A549 treated with ZK216348 at 1 μM for 4 hours (cell line): ENCODE data around the gene SH2D1B. TPM values are rescaled to one million over a fixed set of nuclear protein-coding genes. Genes with fewer than 3 reads are reported as not detected.

Experiments used
- total RNA-seq: library from RNA; stranded (reverse); fragments of 200-300 nt; extraction: Qiagen RNA extraction; gene quantifications from 5 replicates; pipeline ENCODE4 v1.2.3, GENCODE V29; 2022; ENCODE audit warnings: low read depth

SH2D1B gene, protein sequence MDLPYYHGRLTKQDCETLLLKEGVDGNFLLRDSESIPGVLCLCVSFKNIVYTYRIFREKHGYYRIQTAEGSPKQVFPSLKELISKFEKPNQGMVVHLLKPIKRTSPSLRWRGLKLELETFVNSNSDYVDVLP
- 0.08 to 0.18 TPM (median 0.09 TPM) in 5 replicates for total RNA-seq

DNA sequence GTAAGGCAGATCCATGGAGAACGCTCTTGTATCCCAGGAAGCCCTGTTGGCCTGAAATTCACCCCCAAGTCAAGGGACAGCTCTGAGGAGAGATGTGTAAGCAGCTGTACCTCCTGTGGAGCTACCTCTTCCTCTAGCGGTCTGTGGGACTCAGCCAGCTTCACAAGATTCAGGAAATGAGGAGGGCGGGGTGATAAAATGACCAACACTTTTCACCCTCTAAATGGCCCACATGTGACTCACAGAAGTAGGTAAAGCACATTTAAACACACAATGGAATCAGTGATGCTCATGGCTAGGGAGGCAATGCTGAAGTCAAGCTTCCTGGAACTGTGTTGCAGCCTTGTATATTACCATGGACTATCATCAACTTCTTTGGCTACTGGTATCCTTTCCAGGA, at the start of gene SH2D1B:
TSS of gene SH2D1B (minus strand) at position 135 of the 400 bp plus-strand sequence. CDS start at position 15, 120 bp downstream.

DNA sequence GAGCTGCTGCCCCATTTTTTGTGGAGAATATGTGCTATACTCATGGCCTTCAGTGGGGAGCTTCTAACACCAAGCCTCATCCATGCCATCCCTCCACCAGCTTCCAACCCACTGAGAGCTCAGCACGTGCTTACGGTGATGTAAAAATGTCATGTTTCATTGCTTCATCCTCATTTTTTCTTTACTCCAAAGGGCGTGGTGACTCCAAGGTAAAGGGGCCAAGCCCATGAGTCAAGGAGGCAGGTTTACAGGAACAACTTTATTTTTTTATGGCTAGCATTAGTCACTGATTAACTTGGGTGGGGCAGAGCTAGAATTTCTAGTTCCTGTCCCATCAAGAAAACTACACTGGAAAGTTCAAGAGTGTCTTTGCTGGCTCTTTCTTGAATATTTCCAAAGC, 30.6 kb downstream of the SH2D1B start, which contains the start of gene C1orf226:
TSS of gene C1orf226 (plus strand) at position 346 of the 400 bp plus-strand sequence. CDS start 174 bp downstream, outside the sequence.

DNA sequence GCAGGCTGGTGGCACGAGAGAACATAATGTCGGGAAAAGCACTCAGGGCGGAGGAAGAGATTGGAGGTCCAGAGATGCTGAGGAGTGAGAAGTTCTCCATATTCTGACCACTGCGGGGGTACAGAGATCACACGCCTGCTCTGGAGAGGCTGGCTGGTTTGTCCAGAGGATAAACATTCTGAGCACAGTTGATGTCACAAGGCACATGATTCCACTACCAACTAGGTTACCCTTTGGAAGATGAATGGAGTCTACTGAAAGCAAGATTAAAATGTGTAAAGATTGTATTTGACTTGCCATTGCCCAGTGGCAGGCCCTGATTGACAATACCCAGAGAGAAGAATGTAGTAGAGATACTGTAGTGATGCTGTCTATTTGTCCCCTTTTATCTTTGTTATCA, 35.2 kb downstream of the SH2D1B start, which contains the start of gene SPATA46:
TSS of gene SPATA46 (minus strand) at position 164 of the 400 bp plus-strand sequence. CDS start at position 100, 64 bp downstream.

Other genes starting within 250 kb of the SH2D1B start
- not detected in 5 replicates for gene SPATA46, start 35.3 kb downstream of the SH2D1B start, total RNA-seq
- 0.42 to 0.91 TPM (median 0.75 TPM) in 5 replicates for gene C1orf226, start 30.4 kb downstream of the SH2D1B start, total RNA-seq
- 7.4 to 23.1 TPM (median 18.0 TPM) in 5 replicates for gene UHMK1, start 85.7 kb upstream of the SH2D1B start, total RNA-seq
- 24.1 to 36.0 TPM (median 30.0 TPM) in 5 replicates for gene UAP1, start 149.6 kb upstream of the SH2D1B start, total RNA-seq
- 0.31 to 0.68 TPM (median 0.47 TPM) in 5 replicates for gene DDR2, start 220.3 kb upstream of the SH2D1B start, total RNA-seq